ENCODE data around the gene GPC6.

Gene GPC6

GRCh38 chr13:93517658-93518057, 291.1 kb downstream of the GPC6 start:
- no peak for DNase-seq

- no peak for DNase-seq
Observed at GRCh38 chr13:93521307-93521706, 294.7 kb downstream of the GPC6 start.

GRCh38 chr13:93522501-93522900, 295.9 kb downstream of the GPC6 start:
- DNase-seq, result no peak

- no peak for DNase-seq
Observed at GRCh38 chr13:93525087-93525486, 298.5 kb downstream of the GPC6 start.

GRCh38 chr13:93527748-93528297, 301.2 kb downstream of the GPC6 start:
- no peak for DNase-seq

- no peak for DNase-seq
Observed at GRCh38 chr13:93529961-93530360, 303.4 kb downstream of the GPC6 start.

- no peak for DNase-seq
Observed at GRCh38 chr13:93534181-93534700, 307.6 kb downstream of the GPC6 start.

GRCh38 chr13:93535251-93535650, 308.6 kb downstream of the GPC6 start:
- no peak for DNase-seq

- DNase-seq, result no peak
Observed at GRCh38 chr13:93539914-93540313, 313.3 kb downstream of the GPC6 start.

GRCh38 chr13:93547886-93548285, 321.3 kb downstream of the GPC6 start:
- DNase-seq, result no peak

GRCh38 chr13:93549326-93550005, 322.9 kb downstream of the GPC6 start:
- no peak for DNase-seq

GRCh38 chr13:93550236-93550635, 323.6 kb downstream of the GPC6 start:
- no peak for DNase-seq

GRCh38 chr13:93552596-93552995, 326.0 kb downstream of the GPC6 start:
- DNase-seq, result no peak

GRCh38 chr13:93554514-93554913, 327.9 kb downstream of the GPC6 start:
- no peak for DNase-seq

- DNase-seq, result no peak
Observed at GRCh38 chr13:93558637-93559036, 332.0 kb downstream of the GPC6 start.

GRCh38 chr13:93559718-93560117, 333.1 kb downstream of the GPC6 start:
- peak; percentile 25 for DNase-seq

GRCh38 chr13:93561576-93562225, 335.1 kb downstream of the GPC6 start:
- no peak for DNase-seq

GRCh38 chr13:93562676-93563075, 336.1 kb downstream of the GPC6 start:
- no peak for DNase-seq

GRCh38 chr13:93577105-93577504, 350.5 kb downstream of the GPC6 start:
- no peak for DNase-seq

- no peak for DNase-seq
Observed at GRCh38 chr13:93589788-93590187, 363.2 kb downstream of the GPC6 start.

- no peak for DNase-seq
Observed at GRCh38 chr13:93603043-93603442, 376.4 kb downstream of the GPC6 start.

GRCh38 chr13:93614776-93615175, 388.2 kb downstream of the GPC6 start:
- DNase-seq, result no peak

GRCh38 chr13:93620181-93620765, 393.7 kb downstream of the GPC6 start:
- no peak for DNase-seq

GRCh38 chr13:93621051-93621450, 394.4 kb downstream of the GPC6 start:
- no peak for DNase-seq
